HG03097 (cell line): ENCODE results near the gene PMCH.
"Not testable (repeated sequence)": the region's sequence is repeated elsewhere in the genome, so short reads cannot be mapped to it uniquely, and the experiment has no call there.

Source experiments
- ATAC-seq: cut with Tn5 transposase; IDR thresholded peaks from one replicate; pipeline ENCODE4 v1.9.1; 2021; ENCODE audit not compliant: unreplicated experiment, low FRiP score

The PMCH gene

DNA sequence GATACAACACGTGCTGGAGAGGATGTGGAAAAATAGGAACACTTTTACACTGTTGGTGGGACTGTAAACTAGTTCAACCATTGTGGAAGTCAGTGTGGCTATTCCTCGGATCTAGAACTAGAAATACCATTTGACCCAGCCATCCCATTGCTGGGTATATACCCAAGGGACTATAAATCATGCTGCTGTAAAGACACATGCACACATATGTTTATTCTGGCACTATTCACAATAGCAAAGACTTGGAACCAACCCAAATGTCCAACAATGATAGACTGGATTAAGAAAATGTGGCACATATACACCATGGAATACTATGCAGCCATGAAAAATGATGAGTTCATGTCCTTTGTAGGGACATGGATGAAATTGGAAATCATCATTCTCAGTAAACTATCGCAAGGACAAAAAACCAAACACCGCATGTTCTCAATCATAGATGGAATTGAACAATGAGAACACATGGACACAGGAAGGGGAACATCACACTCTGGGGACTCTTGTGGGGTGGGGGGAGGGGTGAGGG is 50.5 kb downstream of the PMCH start:
- ATAC-seq: not testable (repeated sequence)
